NB4 (cell line): ENCODE data around the gene CFI.
A peak's percentile ranks its signal among the peaks of the same experiment; 100 is the strongest.

ENCODE experiments used
- DNase-seq: peaks from one replicate; pipeline ENCODE4 v3.0.0; 2010; ENCODE audit warnings: low read depth
- H3K4me3 ChIP-seq: one replicate; pipeline ENCODE4 v1.5.1; 2011; ENCODE audit warnings: mild to moderate bottlenecking, low read depth, low read length, moderate library complexity
- MYC ChIP-seq: IDR thresholded peaks from 2 replicates; pipeline ENCODE4 v1.6.1; 2011; ENCODE audit warnings: low read depth, low read length
- POLR2A ChIP-seq: IDR thresholded peaks from 2 replicates; pipeline ENCODE4 v1.6.1; 2011; ENCODE audit warnings: mild to moderate bottlenecking; ENCODE audit not compliant: insufficient read length; ENCODE audit errors: extremely low read depth
- TF ChIP-seq, protein P1 (sequence below): IDR thresholded peaks from 2 replicates; pipeline ENCODE4 v1.6.1; 2011; ENCODE audit warnings: low read depth, low read length
- TF ChIP-seq, protein P2 (sequence below): IDR thresholded peaks from one replicate; pipeline ENCODE4 v1.5.1; 2012; ENCODE audit warnings: low read depth, low read length

CFI gene

DNA sequence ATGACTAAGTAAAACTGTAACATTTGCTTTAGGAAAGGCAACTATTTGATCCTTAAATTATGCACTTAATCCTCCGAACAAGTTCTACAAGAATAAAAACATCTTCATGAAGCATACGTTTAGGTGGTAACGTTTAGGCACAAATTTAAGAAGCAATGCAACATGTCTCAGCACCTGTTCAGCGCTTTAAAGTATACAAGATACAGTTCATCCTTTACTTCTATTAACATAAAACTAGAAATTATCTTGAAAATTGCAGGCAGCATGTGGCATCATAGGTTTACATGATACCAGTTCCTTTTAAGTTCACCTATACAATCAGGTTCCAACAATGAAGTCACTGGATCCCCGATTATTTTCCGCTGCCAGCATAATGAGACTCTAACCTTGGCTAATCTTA lies 73.4 kb downstream of the CFI start:
- no peak for TF ChIP-seq POLR2A
- TF ChIP-seq, protein P1, sequence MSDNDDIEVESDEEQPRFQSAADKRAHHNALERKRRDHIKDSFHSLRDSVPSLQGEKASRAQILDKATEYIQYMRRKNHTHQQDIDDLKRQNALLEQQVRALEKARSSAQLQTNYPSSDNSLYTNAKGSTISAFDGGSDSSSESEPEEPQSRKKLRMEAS = no peak
- DNase-seq = no peak

DNA sequence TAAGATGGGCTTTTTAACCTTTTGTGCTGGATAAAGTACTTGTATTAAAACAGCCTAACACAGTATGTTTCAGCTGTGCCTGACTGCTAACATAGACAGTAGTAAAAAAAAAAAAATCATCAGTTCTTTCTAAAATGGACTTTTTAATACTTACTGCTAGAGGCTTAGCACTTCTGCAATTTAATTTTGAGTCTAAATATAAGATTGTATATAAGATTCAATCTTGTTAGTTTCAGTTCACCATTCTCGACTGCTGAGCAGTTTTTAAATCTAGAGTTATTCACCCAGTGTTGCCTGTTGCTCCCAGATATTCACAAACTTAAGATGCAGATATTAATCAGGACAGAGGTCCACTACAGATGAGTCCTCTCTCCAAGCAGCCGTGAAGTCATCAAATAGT lies 78.7 kb downstream of the CFI start:
- TF ChIP-seq, protein P1 = no peak
- TF ChIP-seq MYC (no peak), POLR2A (no peak)
- TF ChIP-seq, protein P2, sequence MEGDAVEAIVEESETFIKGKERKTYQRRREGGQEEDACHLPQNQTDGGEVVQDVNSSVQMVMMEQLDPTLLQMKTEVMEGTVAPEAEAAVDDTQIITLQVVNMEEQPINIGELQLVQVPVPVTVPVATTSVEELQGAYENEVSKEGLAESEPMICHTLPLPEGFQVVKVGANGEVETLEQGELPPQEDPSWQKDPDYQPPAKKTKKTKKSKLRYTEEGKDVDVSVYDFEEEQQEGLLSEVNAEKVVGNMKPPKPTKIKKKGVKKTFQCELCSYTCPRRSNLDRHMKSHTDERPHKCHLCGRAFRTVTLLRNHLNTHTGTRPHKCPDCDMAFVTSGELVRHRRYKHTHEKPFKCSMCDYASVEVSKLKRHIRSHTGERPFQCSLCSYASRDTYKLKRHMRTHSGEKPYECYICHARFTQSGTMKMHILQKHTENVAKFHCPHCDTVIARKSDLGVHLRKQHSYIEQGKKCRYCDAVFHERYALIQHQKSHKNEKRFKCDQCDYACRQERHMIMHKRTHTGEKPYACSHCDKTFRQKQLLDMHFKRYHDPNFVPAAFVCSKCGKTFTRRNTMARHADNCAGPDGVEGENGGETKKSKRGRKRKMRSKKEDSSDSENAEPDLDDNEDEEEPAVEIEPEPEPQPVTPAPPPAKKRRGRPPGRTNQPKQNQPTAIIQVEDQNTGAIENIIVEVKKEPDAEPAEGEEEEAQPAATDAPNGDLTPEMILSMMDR = no peak
- DNase-seq = no peak
- no peak overlapping the region for H3K4me3 ChIP-seq

More for the DNA sequence above, 73.4 kb downstream of the CFI start:
- peak overlapping the region; percentile 86 for H3K4me3 ChIP-seq

DNA sequence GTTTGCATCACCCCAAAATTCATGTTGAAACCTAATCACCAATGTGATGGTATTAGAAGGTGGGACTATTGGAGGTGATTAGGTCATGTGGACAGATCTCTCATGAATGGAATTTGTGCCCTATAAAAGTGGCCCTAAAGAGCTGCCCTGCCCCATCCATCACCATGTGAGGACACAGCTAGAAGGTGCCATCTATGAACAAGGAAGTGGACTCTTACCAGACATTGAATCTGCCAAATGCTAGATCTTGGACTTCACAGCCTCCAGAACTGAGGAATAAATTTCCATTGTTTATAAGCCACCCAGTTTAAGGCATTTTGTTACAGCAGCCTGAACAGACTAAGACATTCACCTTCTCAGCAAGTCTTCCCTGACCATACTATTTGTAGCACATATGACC lies 79.4 kb downstream of the CFI start:
- H3K4me3 ChIP-seq = no peak overlapping the region
- DNase-seq = no peak
- TF ChIP-seq, protein P1 = no peak
- no peak for TF ChIP-seq MYC
- no peak for TF ChIP-seq POLR2A
- TF ChIP-seq, protein P2 = no peak

DNA sequence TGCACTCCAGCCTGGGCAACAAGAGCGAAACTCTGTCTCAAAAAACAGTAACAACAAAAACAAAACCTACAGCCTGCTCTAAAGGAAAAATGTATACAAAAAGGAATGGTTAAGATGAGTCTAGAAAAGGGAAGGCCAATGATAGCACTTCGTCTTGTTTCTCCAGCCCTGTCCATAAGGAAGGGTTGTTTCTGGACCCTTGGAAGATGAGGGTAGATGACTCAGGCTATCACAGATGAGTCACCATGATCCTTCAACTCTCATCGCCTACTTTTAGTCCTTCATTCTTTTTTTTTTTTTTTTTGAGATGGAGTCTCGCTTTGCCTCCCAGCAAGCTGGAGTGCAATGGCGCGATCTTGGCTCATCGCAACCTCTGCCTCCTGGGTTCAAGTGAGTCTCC lies 80.8 kb downstream of the CFI start:
- no peak for DNase-seq
- TF ChIP-seq MYC = no peak
- TF ChIP-seq POLR2A = no peak
- TF ChIP-seq, protein P1 = no peak
- TF ChIP-seq, protein P2 = no peak
- H3K4me3 ChIP-seq = no peak overlapping the region

DNA sequence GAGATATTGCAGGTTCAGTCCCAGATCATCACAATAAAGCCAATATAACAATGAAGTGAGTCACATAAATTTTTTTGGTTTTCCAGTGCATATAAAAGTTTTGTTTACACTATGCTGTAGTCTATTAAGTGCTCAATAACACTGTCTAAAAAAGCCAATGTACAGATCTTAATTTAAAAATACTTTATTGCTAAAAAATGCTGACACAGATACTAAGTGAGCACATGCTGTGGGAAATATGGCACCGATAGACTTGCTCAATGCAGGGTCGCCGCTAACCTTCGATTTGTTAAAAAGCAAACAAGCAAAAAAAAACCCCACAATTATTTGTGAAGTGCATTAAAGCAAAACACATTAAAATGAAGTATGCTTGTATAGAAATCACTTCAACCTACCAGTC lies 82.2 kb downstream of the CFI start:
- no peak for DNase-seq
- TF ChIP-seq POLR2A = no peak
- no peak for TF ChIP-seq MYC
- TF ChIP-seq, protein P1 = no peak
- TF ChIP-seq, protein P2 = no peak
- no peak overlapping the region for H3K4me3 ChIP-seq

DNA sequence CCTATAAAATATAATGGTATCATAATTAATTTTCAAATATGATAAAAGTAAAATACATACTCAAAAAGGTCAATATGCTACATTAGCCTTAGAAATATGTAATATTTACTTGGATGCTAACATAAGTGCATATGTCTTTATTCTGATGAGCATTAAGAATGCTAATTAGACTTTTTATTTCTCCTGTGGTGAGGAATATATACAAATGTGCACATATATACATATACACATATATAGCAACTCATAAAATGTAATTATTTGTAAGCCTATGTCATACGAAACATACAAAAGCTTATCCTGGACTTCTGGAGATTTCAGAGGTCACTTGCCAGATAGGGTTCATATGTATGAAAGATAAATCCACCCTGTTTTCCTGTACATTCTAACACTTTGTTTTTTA lies 83.0 kb downstream of the CFI start:
- H3K4me3 ChIP-seq = no peak overlapping the region
- DNase-seq = no peak
- TF ChIP-seq, protein P1 = no peak
- TF ChIP-seq, protein P2 = no peak
- TF ChIP-seq MYC (no peak), POLR2A (no peak)
